Measurements from ENCODE around the gene CCDC183. TPM values are rescaled to one million over a fixed set of nuclear protein-coding genes. Genes with fewer than 3 reads are reported as not detected.
A peak's percentile ranks its signal among the peaks of the same experiment; 100 is the strongest.
"Not testable (repeated sequence)": the region's sequence is repeated elsewhere in the genome, so short reads cannot be mapped to it uniquely, and the experiment has no call there.

CCDC183 gene
- total and polyA plus RNA-seq, 8 donors, result 2.4 to 10.7 (median 3.1) TPM

GRCh38 chr9:136762915-136763648, 33.1 kb upstream of the CCDC183 start:
- no peaks in the 10 kb centered on the region for H3K4me1 ChIP-seq
- no peaks in the 10 kb centered on the region for H3K36me3 ChIP-seq
- no peak overlapping the region for H3K27ac ChIP-seq
- DNase-seq, result peak in 2 of 6 donors; percentile 55 to 58
- FAIRE-seq, result no peak
- no peaks in the 10 kb centered on the region for H3K9me3 ChIP-seq
- no peaks in the 10 kb centered on the region for H3K27me3 ChIP-seq
- intact Hi-C loops (cut with DNase I), result no loop called here
- TF ChIP-seq CTCF (IDR thresholded peaks at IDR 0.05), result no peak
- no peak overlapping the region for H3K4me3 ChIP-seq
- ATAC-seq, result peak in 1 of 4 donors; percentile 40
- WGBS, 2 donors, result 29 to 36% methylated on average over 25 to 36 of the region's 37 CpGs

- intact Hi-C loops (cut with DNase I), result no loop called here
- ATAC-seq, result no peak
- no peaks in the 10 kb centered on the region for H3K9me3 ChIP-seq
- no peaks in the 10 kb centered on the region for H3K36me3 ChIP-seq
- no peaks in the 10 kb centered on the region for H3K4me1 ChIP-seq
- no peak for FAIRE-seq
- H3K27ac ChIP-seq, result no peak overlapping the region
- no peak overlapping the region for H3K4me3 ChIP-seq
- DNase-seq, result peak in 1 of 6 donors; percentile 44
- no peaks in the 10 kb centered on the region for H3K27me3 ChIP-seq
- WGBS, 2 donors, result 81% methylated on average over 13 to 14 of the region's 14 CpGs
- TF ChIP-seq CTCF (IDR thresholded peaks at IDR 0.05), result no peak
Observed at GRCh38 chr9:136763649-136764035, 32.5 kb upstream of the CCDC183 start.

GRCh38 chr9:136764301-136764891, 31.7 kb upstream of the CCDC183 start, which contains the start of gene LCN15:
Gene LCN15, minus strand, starts transcription at chr9:136764518. Its CDS starts 30 bp downstream, at chr9:136764488.
- intact Hi-C loops (cut with DNase I), result no loop called here
- Histone ChIP-seq H3K4me3 (no peak within 1 kb of the TSS), H3K9me3 (no peaks in the 10 kb centered on the region), H3K4me1 (no peaks in the 10 kb centered on the region), H3K27ac (no peak within 1 kb of the TSS), H3K27me3 (no peaks in the 10 kb centered on the region), H3K36me3 (no peaks in the 10 kb centered on the region)
- 75 to 79% methylated on average over 14 of the region's 14 CpGs for WGBS, 2 donors
- TF ChIP-seq CTCF (IDR thresholded peaks at IDR 0.05), result no peak
- DNase-seq (peak in 1 of 6 donors; percentile 48), ATAC-seq (no peak), FAIRE-seq (no peak)

GRCh38 chr9:136765041-136765440, 31.1 kb upstream of the CCDC183 start:
- H3K4me3 ChIP-seq, result no peak overlapping the region
- FAIRE-seq (no peak), ATAC-seq (no peak), DNase-seq (peak in 1 of 6 donors; percentile 48)
- no peaks in the 10 kb centered on the region for H3K36me3 ChIP-seq
- WGBS, 2 donors, result 85 to 92% methylated on average over 14 of the region's 14 CpGs
- no peaks in the 10 kb centered on the region for H3K9me3 ChIP-seq
- H3K4me1 ChIP-seq, result no peaks in the 10 kb centered on the region
- no peak overlapping the region for H3K27ac ChIP-seq
- no peak for TF ChIP-seq CTCF (IDR thresholded peaks at IDR 0.05)
- H3K27me3 ChIP-seq, result no peaks in the 10 kb centered on the region
- intact Hi-C loops (cut with DNase I), result no loop called here

- peak in 1 of 6 donors; percentile 46 for DNase-seq
- intact Hi-C loops (cut with DNase I); H3K27me3 ChIP-seq; H3K27ac ChIP-seq; H3K4me1 ChIP-seq; H3K4me3 ChIP-seq; FAIRE-seq; H3K36me3 ChIP-seq; ATAC-seq; H3K9me3 ChIP-seq: not testable (repeated sequence)
- WGBS, 2 donors, result 72 to 81% methylated on average over 14 of the region's 14 CpGs
Observed at GRCh38 chr9:136765745-136766409, 30.3 kb upstream of the CCDC183 start.

Measured in pancreas (tissue), 10 donors.